AG10803 (cell line): ENCODE results near the gene INTS2.
A peak's percentile ranks its signal among the peaks of the same experiment; 100 is the strongest.

Experiments
- DNase-seq: peaks from one replicate; pipeline ENCODE4 v3.0.0; 2010; ENCODE audit warnings: low read depth
- H3K4me3 ChIP-seq: 2 replicates; pipeline ENCODE4 v1.5.1; 2011; ENCODE audit warnings: mild to moderate bottlenecking, low read length, control low read depth
- CTCF ChIP-seq: conservative IDR thresholded peaks from 2 replicates; pipeline ENCODE4 v1.5.1; 2011; ENCODE audit warnings: mild to moderate bottlenecking, low read length, control low read depth, inconsistent platforms

The INTS2 gene

GRCh38 chr17:61966191-61966590 is 38.4 kb upstream of the INTS2 start:
- H3K4me3 ChIP-seq, result no peak overlapping the region
- DNase-seq, result no peak
- TF ChIP-seq CTCF, result no peak

DNA sequence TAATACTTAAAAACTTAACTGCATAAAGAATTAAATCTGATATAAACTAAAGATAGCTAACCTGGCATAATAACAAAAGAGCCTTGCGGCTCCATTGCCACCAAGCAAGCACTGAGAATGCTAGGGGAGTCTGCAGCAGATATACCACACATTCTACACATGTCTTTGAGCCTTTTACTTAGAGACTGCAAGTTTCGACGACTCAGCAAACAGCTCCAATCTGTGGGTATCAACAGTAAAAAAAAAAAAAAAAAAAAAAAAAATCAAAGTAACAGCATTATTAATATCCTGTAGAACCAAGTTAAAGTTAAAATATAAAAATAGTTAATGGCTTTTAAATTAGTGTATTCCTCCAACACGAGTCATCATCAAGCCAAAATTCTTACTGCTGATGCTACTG is 27.8 kb upstream of the INTS2 start:
- TF ChIP-seq CTCF, result no peak

GRCh38 chr17:61947367-61948078 is 19.7 kb upstream of the INTS2 start:
- no peak for TF ChIP-seq CTCF
- DNase-seq, result no peak
- no peak overlapping the region for H3K4me3 ChIP-seq

More for the DNA sequence above, 27.8 kb upstream of the INTS2 start:
- no peak for DNase-seq
- H3K4me3 ChIP-seq, result no peak overlapping the region

- TF ChIP-seq CTCF, result no peak
- no peak overlapping the region for H3K4me3 ChIP-seq
- DNase-seq, result no peak
These were observed 18.6 kb upstream of the INTS2 start for GRCh38 chr17:61946359-61946758.

DNA sequence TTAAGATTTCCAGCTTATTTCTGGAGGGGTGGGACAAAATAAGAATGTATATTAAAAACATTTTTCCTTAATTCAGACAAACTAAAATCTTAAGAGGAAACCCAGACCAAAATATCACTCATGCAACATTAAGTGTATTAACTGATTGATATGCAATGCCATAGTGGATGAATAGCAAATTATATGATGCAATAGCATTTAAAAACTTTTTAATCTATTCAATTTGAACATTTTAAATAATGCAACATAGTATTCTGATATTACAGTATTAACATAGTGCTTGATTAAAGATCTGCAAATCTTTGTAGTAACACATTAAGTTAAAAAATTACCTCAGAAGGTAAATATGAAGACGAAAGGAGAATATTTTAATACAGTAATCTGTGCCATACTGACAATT is 15.3 kb upstream of the INTS2 start:
- no peak for TF ChIP-seq CTCF
- no peak overlapping the region for H3K4me3 ChIP-seq
- no peak for DNase-seq

- no peak for DNase-seq
- H3K4me3 ChIP-seq, result no peak overlapping the region
- no peak for TF ChIP-seq CTCF
These were observed 14.3 kb upstream of the INTS2 start for GRCh38 chr17:61942085-61942484.

DNA sequence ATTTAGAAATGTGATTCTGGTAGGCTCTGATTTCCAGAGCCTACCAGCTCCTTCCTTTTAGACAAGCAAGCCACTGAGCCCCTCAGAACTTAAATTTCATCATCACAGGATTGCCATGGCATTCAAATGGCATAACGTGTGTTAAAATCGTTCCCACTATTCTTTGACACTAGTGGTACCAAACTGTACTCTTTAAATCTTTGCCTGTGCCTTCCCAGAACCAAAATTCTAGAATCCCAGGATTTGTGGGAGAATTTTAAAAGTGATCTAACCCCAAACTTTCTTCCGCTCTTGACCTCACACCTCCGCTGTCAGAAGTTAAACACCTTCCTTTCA is 287 bp upstream of the INTS2 start:
- no peak for TF ChIP-seq CTCF
- H3K4me3 ChIP-seq, result peak overlapping the region; percentile 90
- DNase-seq, result no peak
